ENCODE data around the gene ALPG. TPM values are rescaled to one million over a fixed set of nuclear protein-coding genes. Genes with fewer than 3 reads are reported as not detected.

ALPG gene
- total and polyA plus RNA-seq, 2 of the 4 experiments (the other 2 are of a cell fraction), result not detected

DNA sequence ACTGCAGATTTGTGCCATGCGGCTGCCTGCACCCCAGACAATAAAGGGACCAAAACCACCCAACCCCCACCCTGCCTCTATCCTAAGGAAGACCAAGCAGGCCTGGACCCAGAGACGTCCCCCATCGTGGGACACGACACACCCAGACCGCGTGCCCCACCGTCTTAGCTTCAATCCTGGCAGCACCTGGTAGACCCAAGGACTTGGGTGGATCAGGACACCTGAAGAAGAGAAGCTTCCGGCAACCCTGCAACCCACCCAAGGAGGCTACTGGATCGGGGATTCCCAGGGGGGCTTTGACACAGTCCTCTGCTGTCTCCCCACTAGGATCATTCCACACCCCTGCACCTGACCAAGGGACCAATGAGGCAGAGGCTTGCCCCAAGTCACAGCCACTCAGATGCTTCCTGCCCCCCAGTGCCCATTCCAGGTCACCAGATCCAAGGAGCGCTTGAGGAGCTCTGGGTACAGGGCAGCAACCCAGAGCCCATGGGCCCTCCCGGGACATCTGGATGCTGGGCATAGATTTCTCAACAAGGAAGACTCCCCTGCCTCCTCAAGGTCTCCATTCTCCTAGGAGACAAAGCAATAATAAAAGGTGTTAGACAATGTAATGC is 52.9 kb downstream of the ALPG start:
- H2BK120ac ChIP-seq (ENCODE audit: low read depth, low read length), result no peak overlapping the region
- ChIA-PET POLR2A (ENCODE audit: unreplicated experiment) (no interaction called here), CTCF (no interaction called here)
- H2AK9ac ChIP-seq (replicated peaks; ENCODE audit: low read depth, low read length, poor library complexity), result no peak overlapping the region
- H2BK20ac ChIP-seq (ENCODE audit: low read depth, low read length), result no peak overlapping the region
- no peak overlapping the region for H3K27ac ChIP-seq (ENCODE audit: insufficient read depth, low read length)
- no peaks in the 10 kb centered on the region for H4K20me1 ChIP-seq (ENCODE audit: insufficient read depth, low read length)
- H3K18ac ChIP-seq (ENCODE audit: low read depth, low read length), result no peak overlapping the region
- intact Hi-C loops (cut with micrococcal nuclease) (no loop called here), in situ Hi-C loops (cut with MboI; ENCODE audit: low sequenced_read_pairs) (no loop called here), dilution Hi-C loops (cut with HindIII; ENCODE audit: low sequenced_read_pairs, unreplicated experiment) (no loop called here)
- no peak overlapping the region for H4K91ac ChIP-seq (ENCODE audit: insufficient read depth, low read depth, low read length)
- no peaks in the 10 kb centered on the region for H3K4me1 ChIP-seq (ENCODE audit: control insufficient read depth, insufficient read depth, low read length)
- H2BK15ac ChIP-seq (ENCODE audit: low read depth, low read length), result no peak overlapping the region
- WGBS, 2 experiments (ENCODE audit: extremely low coverage in 2 of 2, insufficient read length in 1 of 2), result no CpG with 5 or more reads among the region's 11 CpGs
- no peaks in the 10 kb centered on the region for H3K9me3 ChIP-seq (ENCODE audit: control insufficient read depth, insufficient read depth, low read length)
- no peak overlapping the region for H2AFZ ChIP-seq (replicated peaks; ENCODE audit: low read length, poor library complexity)
- no peak overlapping the region for H3K9ac ChIP-seq (ENCODE audit: low read depth, low read length)
- no peak overlapping the region for H2BK5ac ChIP-seq (ENCODE audit: low read depth, low read length, poor library complexity, severe bottlenecking)
- DNase-seq (no peak), ATAC-seq (ENCODE audit: low read depth) (no peak)
- H3K9me1 ChIP-seq (ENCODE audit: insufficient read depth, low read length), result no peaks in the 10 kb centered on the region
- no peak overlapping the region for H3K23ac ChIP-seq (ENCODE audit: low read depth, low read length)
- no peak overlapping the region for H2AK5ac ChIP-seq (ENCODE audit: low read depth, low read length)
- H3K56ac ChIP-seq (ENCODE audit: extremely low read depth, insufficient read depth, low read length), result no peak overlapping the region
- no peak overlapping the region for H4K8ac ChIP-seq (ENCODE audit: low read depth in 2 of 2, low read length in 2 of 2)
- no peaks in the 10 kb centered on the region for H3K36me3 ChIP-seq (ENCODE audit: control insufficient read depth, insufficient read depth, low read length)
- TF ChIP-seq RFX5 (IDR thresholded peaks at IDR 0.05; ENCODE audit: low read depth, low read length) (no peak), NFE2L2 (IDR thresholded peaks at IDR 0.05; ENCODE audit: low read depth, low read length) (no peak), SMC3 (IDR thresholded peaks at IDR 0.05; ENCODE audit: low read depth, low read length) (no peak), MAZ (IDR thresholded peaks at IDR 0.05; ENCODE audit: borderline replicate concordance, low read depth, low read length) (no peak), RCOR1 (IDR thresholded peaks at IDR 0.05; ENCODE audit: insufficient replicate concordance, low read length) (no peak), FOS (IDR thresholded peaks at IDR 0.05; ENCODE audit: low read depth, low read length) (no peak)
- TF ChIP-seq, protein P1, sequence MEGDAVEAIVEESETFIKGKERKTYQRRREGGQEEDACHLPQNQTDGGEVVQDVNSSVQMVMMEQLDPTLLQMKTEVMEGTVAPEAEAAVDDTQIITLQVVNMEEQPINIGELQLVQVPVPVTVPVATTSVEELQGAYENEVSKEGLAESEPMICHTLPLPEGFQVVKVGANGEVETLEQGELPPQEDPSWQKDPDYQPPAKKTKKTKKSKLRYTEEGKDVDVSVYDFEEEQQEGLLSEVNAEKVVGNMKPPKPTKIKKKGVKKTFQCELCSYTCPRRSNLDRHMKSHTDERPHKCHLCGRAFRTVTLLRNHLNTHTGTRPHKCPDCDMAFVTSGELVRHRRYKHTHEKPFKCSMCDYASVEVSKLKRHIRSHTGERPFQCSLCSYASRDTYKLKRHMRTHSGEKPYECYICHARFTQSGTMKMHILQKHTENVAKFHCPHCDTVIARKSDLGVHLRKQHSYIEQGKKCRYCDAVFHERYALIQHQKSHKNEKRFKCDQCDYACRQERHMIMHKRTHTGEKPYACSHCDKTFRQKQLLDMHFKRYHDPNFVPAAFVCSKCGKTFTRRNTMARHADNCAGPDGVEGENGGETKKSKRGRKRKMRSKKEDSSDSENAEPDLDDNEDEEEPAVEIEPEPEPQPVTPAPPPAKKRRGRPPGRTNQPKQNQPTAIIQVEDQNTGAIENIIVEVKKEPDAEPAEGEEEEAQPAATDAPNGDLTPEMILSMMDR (conservative IDR thresholded peaks at IDR 0.05; ENCODE audit: low read depth, low read length), result no peak
- no TSS peak for BruUV-seq (replicated peaks)
- H3K14ac ChIP-seq (replicated peaks; ENCODE audit: low read depth, low read length), result no peak overlapping the region
- H4K5ac ChIP-seq (ENCODE audit: low read depth, low read length), result no peak overlapping the region
- H3K4ac ChIP-seq (ENCODE audit: low read depth, low read length), result no peak overlapping the region
- peaks cover 26% of the 10 kb centered on the region; the same call in 1 of the 2 replicates for H3K27me3 ChIP-seq (ENCODE audit: control insufficient read depth, insufficient read depth, low read length)
- H3K4me2 ChIP-seq (ENCODE audit: low read depth, low read length), result no peak overlapping the region
- H3K4me3 ChIP-seq (ENCODE audit: insufficient read depth, low read depth, low read length), result no peak overlapping the region
- H3K79me1 ChIP-seq (ENCODE audit: low read depth in 1 of 2, low read length in 2 of 2), result no peaks in the 10 kb centered on the region
